ENCODE data around the gene PCDHGA3. TPM values are rescaled to one million over a fixed set of nuclear protein-coding genes. Genes with fewer than 3 reads are reported as not detected.
"Not testable (repeated sequence)": the region's sequence is repeated elsewhere in the genome, so short reads cannot be mapped to it uniquely, and the experiment has no call there.

Gene PCDHGA3
- total RNA-seq, 1 donor from 2014 or later = 4.1 TPM

- DNase-seq (ENCODE audit: low spot score in 2 of 2) (no peak), FAIRE-seq (no peak)
Measured at GRCh38 chr5:141345327-141345726, 1.7 kb downstream of the PCDHGA3 start.

GRCh38 chr5:141346017-141346416, 2.4 kb downstream of the PCDHGA3 start:
- FAIRE-seq; DNase-seq (ENCODE audit: low spot score in 2 of 2): not testable (repeated sequence)

DNA sequence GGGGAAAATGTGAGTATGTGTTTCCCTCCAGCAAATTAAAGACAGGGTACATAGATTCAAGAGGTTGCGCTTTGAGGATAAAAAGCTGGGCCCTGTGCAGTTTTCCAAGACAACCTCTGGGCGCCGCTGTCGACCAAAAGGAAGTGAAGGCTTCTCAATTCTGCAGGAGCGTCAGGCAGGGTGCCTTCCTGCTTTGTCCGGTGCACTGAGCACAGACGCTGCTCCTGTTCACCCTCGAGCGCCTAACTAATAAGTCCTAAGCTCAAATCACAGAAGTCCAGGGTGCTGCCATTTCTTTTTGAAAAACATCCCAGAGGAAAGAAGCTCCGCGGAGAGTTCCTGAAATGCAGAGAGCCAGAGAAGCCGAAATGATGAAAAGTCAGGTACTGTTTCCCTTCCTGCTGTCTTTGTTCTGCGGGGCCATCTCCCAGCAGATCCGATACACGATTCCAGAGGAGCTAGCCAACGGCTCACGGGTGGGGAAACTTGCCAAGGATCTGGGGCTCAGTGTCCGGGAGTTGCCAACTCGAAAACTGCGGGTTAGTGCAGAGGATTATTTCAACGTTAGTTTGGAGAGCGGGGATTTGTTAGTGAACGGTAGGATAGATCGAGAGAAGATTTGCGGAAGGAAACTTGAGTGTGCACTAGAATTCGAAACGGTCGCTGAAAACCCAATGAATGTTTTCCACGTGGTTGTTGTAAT, 6.4 kb downstream of the PCDHGA3 start, which contains the start of gene PCDHGB1:
TSS of gene PCDHGB1 (plus strand) at position 183 of the 703 bp plus-strand sequence. CDS start at position 345, 162 bp downstream.
- DNase-seq (ENCODE audit: low spot score in 2 of 2) (peak in 1 of 2 donors; percentile 58), FAIRE-seq (no peak)

DNA sequence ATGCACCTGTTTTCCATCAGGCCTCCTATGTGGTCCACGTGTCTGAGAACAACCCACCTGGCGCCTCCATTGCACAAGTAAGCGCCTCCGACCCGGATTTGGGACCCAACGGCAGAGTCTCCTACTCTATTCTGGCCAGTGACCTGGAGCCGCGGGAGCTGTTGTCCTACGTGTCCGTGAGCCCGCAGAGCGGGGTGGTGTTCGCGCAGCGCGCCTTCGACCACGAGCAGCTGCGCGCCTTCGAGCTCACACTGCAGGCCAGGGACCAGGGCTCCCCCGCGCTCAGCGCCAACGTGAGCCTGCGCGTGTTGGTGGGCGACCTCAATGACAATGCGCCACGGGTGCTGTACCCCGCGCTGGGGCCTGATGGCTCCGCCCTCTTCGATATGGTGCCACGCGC, 8.0 kb downstream of the PCDHGA3 start:
- DNase-seq (ENCODE audit: low spot score in 2 of 2) (no peak), FAIRE-seq (no peak)

GRCh38 chr5:141354900-141355469, 11.4 kb downstream of the PCDHGA3 start, which contains the start of gene PCDHGA4:
PCDHGA4 (plus strand) TSS chr5:141355021; CDS start chr5:141355108, 87 bp downstream.
- DNase-seq (ENCODE audit: low spot score in 2 of 2) = no peak
- no peak for FAIRE-seq

GRCh38 chr5:141355641-141356040, 12.0 kb downstream of the PCDHGA3 start:
- no peak for FAIRE-seq
- no peak for DNase-seq (ENCODE audit: low spot score in 2 of 2)

DNA sequence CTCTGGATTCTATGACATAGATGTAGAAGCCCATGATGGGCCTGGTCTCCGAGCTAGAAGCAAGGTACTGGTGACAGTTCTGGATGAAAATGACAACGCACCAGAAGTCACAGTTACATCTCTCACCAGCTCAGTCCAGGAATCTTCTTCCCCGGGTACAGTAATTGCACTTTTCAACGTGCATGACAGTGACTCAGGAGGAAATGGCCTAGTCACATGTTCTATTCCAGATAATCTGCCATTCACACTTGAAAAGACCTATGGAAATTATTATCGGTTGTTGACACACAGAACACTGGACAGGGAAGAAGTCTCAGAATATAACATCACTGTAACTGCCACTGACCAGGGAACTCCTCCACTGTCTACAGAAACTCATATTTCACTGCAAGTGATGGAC, 12.5 kb downstream of the PCDHGA3 start:
- no peak for FAIRE-seq
- no peak for DNase-seq (ENCODE audit: low spot score in 2 of 2)

GRCh38 chr5:141356950-141357349, 13.3 kb downstream of the PCDHGA3 start:
- FAIRE-seq (no peak), DNase-seq (ENCODE audit: low spot score in 2 of 2) (no peak)

GRCh38 chr5:141359790-141360426, 16.3 kb downstream of the PCDHGA3 start, which contains the start of gene PCDHGB2:
PCDHGB2 (plus strand) TSS chr5:141359994; CDS start chr5:141360136, 142 bp downstream.
- DNase-seq (ENCODE audit: low spot score in 2 of 2) (no peak), FAIRE-seq (no peak)

DNA sequence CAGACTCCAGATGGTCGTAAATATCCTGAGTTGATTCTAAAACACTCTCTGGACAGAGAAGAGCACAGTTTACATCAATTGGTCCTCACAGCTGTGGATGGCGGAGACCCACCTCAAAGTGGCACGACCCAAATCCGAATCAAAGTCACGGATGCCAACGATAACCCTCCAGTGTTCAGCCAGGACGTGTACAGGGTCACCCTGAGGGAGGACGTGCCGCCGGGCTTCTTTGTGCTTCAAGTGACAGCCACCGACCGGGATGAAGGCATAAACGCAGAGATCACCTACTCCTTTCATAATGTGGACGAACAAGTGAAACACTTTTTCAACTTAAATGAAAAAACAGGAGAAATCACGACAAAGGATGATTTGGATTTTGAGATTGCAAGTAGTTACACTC, 17.1 kb downstream of the PCDHGA3 start:
- FAIRE-seq = no peak
- DNase-seq (ENCODE audit: low spot score in 2 of 2) = no peak

DNA sequence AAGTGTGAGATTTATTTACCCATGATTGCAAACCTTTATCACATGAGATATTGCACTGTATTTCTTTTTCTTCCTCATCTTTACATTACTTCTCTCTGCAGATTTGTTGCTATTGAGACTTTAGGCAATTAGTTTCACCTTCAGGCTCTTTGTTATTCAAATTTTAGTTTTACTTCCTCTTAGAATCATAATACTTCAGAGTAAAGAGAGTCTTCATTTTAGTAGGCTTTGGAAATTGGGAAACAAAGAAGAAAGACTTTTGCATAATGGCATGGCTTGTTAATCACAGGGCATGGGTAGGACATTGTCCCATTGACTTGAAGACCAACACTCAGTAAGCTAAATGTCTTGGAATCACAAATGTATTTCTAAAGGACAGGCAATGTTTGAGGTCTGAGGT, 19.1 kb downstream of the PCDHGA3 start:
- FAIRE-seq (no peak), DNase-seq (ENCODE audit: low spot score in 2 of 2) (no peak)

- no peak for DNase-seq (ENCODE audit: low spot score in 2 of 2)
- no peak for FAIRE-seq
Measured at GRCh38 chr5:141363952-141364660, 20.5 kb downstream of the PCDHGA3 start, which contains the start of gene PCDHGA5. PCDHGA5 (plus strand) TSS chr5:141364162; CDS start chr5:141364331, 169 bp downstream.

DNA sequence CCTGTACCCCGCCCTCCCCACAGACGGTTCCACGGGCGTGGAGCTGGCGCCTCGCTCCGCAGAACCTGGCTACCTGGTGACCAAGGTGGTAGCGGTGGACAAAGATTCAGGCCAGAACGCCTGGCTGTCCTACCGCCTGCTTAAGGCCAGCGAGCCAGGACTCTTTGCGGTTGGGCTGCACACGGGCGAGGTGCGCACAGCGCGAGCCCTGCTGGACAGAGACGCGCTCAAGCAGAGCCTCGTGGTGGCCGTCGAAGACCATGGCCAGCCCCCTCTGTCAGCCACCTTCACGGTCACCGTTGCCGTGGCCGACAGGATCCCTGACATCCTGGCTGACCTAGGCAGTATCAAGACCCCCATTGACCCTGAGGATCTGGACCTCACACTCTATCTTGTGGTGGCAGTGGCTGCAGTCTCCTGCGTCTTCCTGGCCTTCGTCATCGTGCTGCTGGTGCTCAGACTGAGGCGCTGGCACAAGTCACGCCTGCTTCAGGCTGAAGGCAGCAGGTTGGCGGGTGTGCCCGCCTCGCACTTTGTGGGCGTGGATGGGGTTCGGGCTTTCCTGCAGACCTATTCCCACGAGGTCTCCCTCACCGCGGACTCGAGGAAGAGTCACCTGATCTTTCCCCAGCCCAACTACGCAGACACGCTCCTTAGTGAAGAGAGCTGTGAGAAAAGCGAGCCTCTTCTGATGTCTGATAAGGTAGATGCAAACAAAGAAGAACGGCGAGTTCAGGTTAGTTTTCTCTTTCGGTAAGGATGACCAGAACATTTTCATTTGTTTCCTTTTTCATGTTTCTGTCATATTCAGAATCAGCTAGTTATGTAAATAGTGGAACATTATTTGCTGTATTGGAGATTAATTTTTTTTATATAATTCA, 22.6 kb downstream of the PCDHGA3 start:
- FAIRE-seq (no peak), DNase-seq (ENCODE audit: low spot score in 2 of 2) (no peak)

DNA sequence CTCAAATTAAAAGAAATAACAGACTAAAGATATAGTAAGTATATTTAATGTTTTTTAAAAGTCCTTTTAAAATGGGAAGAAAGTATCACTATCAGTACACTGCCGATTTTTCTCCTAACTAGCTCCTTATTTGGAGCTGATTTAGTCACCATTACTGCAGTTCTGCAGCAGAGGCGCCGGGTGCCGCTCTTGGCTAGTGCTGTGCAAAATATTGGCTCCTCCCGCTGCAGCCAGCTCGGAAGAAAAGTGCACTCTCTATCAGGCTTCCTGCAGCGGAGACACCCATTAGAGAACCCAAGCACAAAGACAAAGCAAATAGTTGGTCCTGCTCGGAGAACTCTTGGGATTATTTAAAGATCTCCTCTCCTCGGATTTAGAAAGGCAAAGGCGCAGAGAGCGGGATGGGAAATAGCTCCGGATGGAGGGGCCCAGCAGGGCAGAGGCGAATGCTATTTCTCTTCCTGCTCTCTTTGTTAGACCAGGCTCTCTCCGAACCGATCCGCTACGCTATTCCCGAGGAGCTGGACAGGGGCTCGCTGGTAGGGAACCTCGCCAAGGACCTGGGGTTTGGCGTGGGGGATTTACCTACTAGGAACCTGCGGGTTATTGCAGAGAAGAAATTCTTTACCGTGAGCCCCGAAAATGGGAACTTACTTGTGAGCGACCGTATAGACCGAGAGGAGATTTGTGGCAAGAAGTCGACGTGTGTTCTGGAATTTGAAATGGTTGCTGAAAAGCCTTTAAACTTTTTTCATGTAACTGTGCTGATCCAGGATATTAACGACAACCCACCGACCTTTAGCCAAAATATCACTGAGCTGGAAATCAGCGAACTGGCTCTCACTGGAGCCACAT, 26.6 kb downstream of the PCDHGA3 start, which contains the start of gene PCDHGB3:
TSS of gene PCDHGB3 (plus strand) at position 249 of the 855 bp plus-strand sequence. CDS start at position 402, 153 bp downstream.
- FAIRE-seq (no peak), DNase-seq (ENCODE audit: low spot score in 2 of 2) (no peak)

DNA sequence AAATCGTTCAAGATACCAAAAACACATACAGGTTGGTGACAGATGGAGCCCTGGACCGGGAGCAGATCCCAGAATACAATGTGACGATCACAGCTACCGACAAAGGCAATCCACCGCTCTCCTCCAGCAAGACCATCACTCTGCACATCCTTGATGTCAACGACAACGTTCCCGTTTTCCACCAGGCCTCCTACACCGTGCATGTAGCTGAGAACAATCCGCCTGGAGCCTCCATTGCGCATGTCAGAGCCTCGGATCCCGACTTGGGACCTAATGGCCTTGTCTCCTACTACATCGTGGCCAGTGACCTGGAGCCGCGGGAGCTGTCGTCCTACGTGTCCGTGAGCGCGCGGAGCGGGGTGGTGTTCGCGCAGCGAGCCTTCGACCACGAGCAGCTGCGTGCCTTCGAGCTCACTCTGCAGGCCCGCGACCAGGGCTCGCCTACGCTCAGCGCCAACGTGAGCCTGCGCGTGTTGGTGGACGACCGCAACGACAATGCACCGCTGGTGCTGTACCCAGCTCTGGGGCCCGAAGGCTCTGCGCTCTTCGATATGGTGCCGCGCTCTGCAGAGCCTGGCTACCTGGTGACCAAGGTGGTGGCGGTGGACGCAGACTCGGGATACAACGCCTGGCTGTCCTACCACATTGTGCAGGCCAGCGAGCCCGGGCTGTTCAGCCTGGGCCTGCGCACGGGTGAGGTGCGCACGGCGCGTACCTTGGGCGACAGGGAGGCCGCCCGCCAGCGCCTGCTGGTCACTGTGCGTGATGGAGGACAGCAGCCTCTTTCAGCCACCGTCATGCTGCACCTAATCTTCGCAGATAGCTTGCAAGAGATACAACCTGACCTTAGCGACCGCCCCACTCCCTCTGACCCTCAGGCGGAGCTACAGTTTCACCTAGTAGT, 28.2 kb downstream of the PCDHGA3 start:
- FAIRE-seq = no peak
- no peak for DNase-seq (ENCODE audit: low spot score in 2 of 2)

DNA sequence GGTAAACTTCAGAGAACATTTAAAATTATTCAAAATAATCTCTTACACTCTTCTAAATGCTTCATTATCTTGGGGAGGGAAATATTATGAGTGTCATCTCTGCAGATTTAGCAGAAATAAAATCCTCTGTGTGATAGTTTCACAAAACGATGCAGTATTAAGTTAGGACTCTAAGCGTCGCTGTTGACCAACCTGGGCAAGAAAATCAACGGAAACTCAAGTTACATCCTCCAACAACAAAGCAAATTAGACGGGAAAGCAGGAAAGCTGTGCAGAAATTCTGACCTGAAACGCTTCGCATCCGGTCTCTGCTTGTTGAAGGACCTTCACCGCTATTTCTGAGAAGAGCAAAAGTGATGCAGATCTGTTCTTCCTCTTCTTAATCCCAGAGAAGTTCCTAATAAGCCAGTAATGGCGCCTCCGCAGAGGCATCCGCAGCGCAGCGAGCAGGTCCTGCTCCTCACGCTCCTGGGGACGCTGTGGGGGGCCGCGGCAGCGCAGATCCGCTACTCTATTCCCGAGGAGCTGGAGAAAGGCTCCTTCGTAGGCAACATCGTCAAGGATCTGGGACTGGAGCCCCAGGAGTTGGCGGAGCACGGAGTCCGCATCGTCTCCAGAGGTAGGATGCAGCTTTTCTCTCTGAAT, 30.2 kb downstream of the PCDHGA3 start, which contains the start of gene PCDHGA6:
TSS of gene PCDHGA6 (plus strand) at position 219 of the 645 bp plus-strand sequence. CDS start at position 412, 193 bp downstream.
- DNase-seq (ENCODE audit: low spot score in 2 of 2) (no peak), FAIRE-seq (no peak)

DNA sequence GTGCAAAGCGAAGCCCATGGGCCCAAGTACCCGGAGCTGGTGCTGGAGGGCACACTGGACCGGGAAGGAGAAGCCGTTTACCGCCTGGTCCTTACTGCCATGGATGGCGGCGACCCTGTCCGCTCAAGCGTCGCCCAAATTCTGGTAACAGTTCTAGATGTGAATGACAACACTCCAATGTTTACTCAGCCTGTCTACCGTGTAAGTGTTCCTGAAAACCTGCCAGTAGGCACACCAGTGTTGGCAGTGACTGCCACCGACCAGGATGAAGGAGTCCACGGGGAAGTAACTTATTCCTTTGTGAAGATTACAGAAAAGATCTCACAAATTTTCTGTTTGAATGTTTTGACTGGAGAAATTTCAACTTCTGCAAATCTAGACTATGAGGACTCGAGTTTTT, 31.0 kb downstream of the PCDHGA3 start:
- DNase-seq (ENCODE audit: low spot score in 2 of 2) (no peak), FAIRE-seq (no peak)
